ENCODE data around the gene EIF4B. TPM values are rescaled to one million over a fixed set of nuclear protein-coding genes. Genes with fewer than 3 reads are reported as not detected.
A peak's percentile ranks its signal among the peaks of the same experiment; 100 is the strongest.

Gene EIF4B
- total and polyA plus RNA-seq, 2 of the 13 experiments (the other 11 are each of a cell fraction or from before 2014, with no cell fraction given) = 416 to 548 TPM

GRCh38 chr12:52980650-52981423, 25.4 kb upstream of the EIF4B start (continued):
- TF ChIP-seq ZNF709 (CRISPR knock-in tag; IDR thresholded peaks at IDR 0.05) (0 out of 2 replicates have a peak, but pooled peaks have one; percentile 46), ZNF614 (CRISPR knock-in tag; IDR thresholded peaks at IDR 0.05; ENCODE audit: borderline replicate concordance) (peak; percentile 87; the same call in 1 of the 2 replicates), BRD4 (CRISPR knock-in tag; IDR thresholded peaks at IDR 0.05) (no peak), RFX1 (IDR thresholded peaks at IDR 0.05) (no peak), HINFP (CRISPR knock-in tag; IDR thresholded peaks at IDR 0.05; ENCODE audit: low read depth) (peak; percentile 73; the same call in 1 of the 2 replicates), STAG1 (CRISPR knock-in tag; IDR thresholded peaks at IDR 0.05) (peak; percentile 100), FOSL2 (CRISPR knock-in tag; IDR thresholded peaks at IDR 0.05) (peak; percentile 77), TCF12 (IDR thresholded peaks at IDR 0.05) (no peak), TCF12 (CRISPR knock-in tag; IDR thresholded peaks at IDR 0.05) (0 out of 2 replicates have a peak, but pooled peaks have one; percentile 61), SETDB1 (CRISPR knock-in tag; IDR thresholded peaks at IDR 0.05; ENCODE audit: borderline replicate concordance) (no peak), SRSF1 (optimal IDR thresholded peaks at IDR 0.05; ENCODE audit: low read depth, low read length) (no peak), MED13 (CRISPR knock-in tag; IDR thresholded peaks at IDR 0.05) (no peak), SMC3 (IDR thresholded peaks at IDR 0.05; ENCODE audit: low read length) (peak; percentile 100), SAFB2 (CRISPR knock-in tag; IDR thresholded peaks at IDR 0.05; ENCODE audit: borderline replicate concordance, low read depth) (no peak), FUBP1 (CRISPR knock-in tag; IDR thresholded peaks at IDR 0.05; ENCODE audit: borderline replicate concordance) (no peak), ZNF773 (CRISPR knock-in tag; IDR thresholded peaks at IDR 0.05; ENCODE audit: borderline replicate concordance) (no peak), POGK (CRISPR knock-in tag; conservative IDR thresholded peaks at IDR 0.05) (0 out of 2 replicates have a peak, but pooled peaks have one; percentile 56), CBX1 (IDR thresholded peaks at IDR 0.05; ENCODE audit: low read depth) (no peak), ZFAT (CRISPR knock-in tag; conservative IDR thresholded peaks at IDR 0.05) (no peak), BRF2 (CRISPR knock-in tag; IDR thresholded peaks at IDR 0.05) (no peak), MYC (CRISPR knock-in tag; IDR thresholded peaks at IDR 0.05; ENCODE audit: borderline replicate concordance) (no peak), MXD1 (CRISPR knock-in tag; IDR thresholded peaks at IDR 0.05) (no peak), TFAP4 (IDR thresholded peaks at IDR 0.05; ENCODE audit: borderline replicate concordance, low read depth) (peak; percentile 84)
